ENCODE measurements around the gene MREG. TPM values are rescaled to one million over a fixed set of nuclear protein-coding genes. Genes with fewer than 3 reads are reported as not detected.

MREG gene
- total and polyA plus RNA-seq, 10 of the 15 experiments (the other 5 are each of a cell fraction or from before 2014, with no cell fraction given) = 6.9 to 45.0 (median 28.5) TPM

DNA sequence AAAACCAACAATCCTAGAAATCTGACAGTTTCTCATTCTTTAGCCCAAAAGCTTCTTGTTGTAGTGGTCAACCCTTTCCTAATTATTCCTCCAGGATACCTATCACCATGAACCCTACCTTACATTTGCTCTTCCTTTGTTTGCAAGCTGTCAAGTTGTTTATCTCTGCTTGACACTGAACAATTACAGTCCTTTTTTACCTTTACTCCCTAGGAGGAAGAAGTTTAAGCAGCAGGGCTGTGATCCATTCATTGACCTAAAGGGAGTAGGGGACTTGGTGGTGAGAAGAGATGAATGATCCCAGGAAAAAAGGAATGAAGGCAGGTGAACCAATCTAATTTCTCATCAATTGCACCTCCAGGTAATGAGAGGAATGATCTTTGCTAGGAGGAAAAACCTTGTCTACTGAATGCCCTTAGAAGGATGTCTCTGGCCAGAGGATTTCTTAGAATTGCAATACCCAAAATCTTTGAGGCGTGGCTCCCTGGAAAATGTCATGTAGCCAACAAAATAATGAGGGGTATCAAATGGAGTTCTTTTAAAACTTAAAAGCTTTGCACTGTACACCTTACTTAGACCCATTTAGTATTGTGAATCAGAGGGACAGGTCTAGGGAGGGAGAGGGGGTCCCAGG is 47.7 kb downstream of the MREG start:
- Histone ChIP-seq H3K9ac (ENCODE audit: control insufficient read depth, insufficient read depth, low read length) (no peak overlapping the region), H3K9me3 (replicated peaks; ENCODE audit: control insufficient read depth, insufficient read depth, low read length) (no peaks in the 10 kb centered on the region; the same call in 1 of the 3 replicates), H4K20me1 (ENCODE audit: control insufficient read depth, insufficient read depth) (no peaks in the 10 kb centered on the region; the same call in 1 of the 2 replicates), H3K4me1 (ENCODE audit: control insufficient read depth, insufficient read depth, low read length) (peaks cover 5% of the 10 kb centered on the region; the same call in 1 of the 2 replicates), H2AFZ (ENCODE audit: control insufficient read depth, low read depth, low read length) (no peak overlapping the region), H3K4me3 (no peak overlapping the region), H3K4me2 (ENCODE audit: control insufficient read depth, insufficient read depth) (no peak overlapping the region), H3K36me3 (ENCODE audit: control insufficient read depth in 2 of 2, insufficient read depth in 2 of 2, low read length in 1 of 2) (peaks cover 1 to 9% of the 10 kb centered on the region in 2 experiments; a peak in 3 of 4 replicates), H3K27me3 (replicated peaks in 1 of 2; ENCODE audit: control insufficient read depth in 2 of 2, insufficient read depth in 2 of 2, low read length in 1 of 2) (no peaks in the 10 kb centered on the region), H3K27ac (ENCODE audit: control insufficient read depth, insufficient read depth) (no peak overlapping the region), H3K79me2 (ENCODE audit: control insufficient read depth, insufficient read depth, low read length) (peaks cover 36% of the 10 kb centered on the region)
- WGBS (ENCODE audit: insufficient coverage, insufficient replicate concordance, low lambda C conversion rate, missing lambda C conversion rate) = 95% methylated on average over 1 of the region's 1 CpG
- TF ChIP-seq TAF1 (IDR thresholded peaks at IDR 0.05; ENCODE audit: borderline replicate concordance, low read depth, low read length) (no peak), JUND (IDR thresholded peaks at IDR 0.05; ENCODE audit: low read depth, low read length) (no peak)
- TF ChIP-seq, protein P1, sequence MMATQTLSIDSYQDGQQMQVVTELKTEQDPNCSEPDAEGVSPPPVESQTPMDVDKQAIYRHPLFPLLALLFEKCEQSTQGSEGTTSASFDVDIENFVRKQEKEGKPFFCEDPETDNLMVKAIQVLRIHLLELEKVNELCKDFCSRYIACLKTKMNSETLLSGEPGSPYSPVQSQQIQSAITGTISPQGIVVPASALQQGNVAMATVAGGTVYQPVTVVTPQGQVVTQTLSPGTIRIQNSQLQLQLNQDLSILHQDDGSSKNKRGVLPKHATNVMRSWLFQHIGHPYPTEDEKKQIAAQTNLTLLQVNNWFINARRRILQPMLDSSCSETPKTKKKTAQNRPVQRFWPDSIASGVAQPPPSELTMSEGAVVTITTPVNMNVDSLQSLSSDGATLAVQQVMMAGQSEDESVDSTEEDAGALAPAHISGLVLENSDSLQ (IDR thresholded peaks at IDR 0.05) = no peak
- intact Hi-C loops (cut with micrococcal nuclease; ENCODE audit: unreplicated experiment) (no loop called here), in situ Hi-C loops (cut with MboI) (no loop called here)
- SMC1A ChIA-PET (ENCODE audit: uncharacterized antibody, unreplicated experiment) = interaction anchor here (0.6 to 1.8 kb wide), 5 partner anchors 14 to 53 kb away, joined by 3 to 5 read pairs (median 4); no protein-coding TSS in a partner anchor
- RAD21 ChIA-PET (ENCODE audit: unreplicated experiment) = interaction anchor here (1.1 kb wide), 1 partner anchor 58 kb away, joined by 3 read pairs; no protein-coding TSS in a partner anchor
- POLR2A ChIA-PET = interaction anchor here (0.6 to 1.2 kb wide), 4 partner anchors 13 to 142 kb away, joined by 3 to 5 read pairs (median 4); no protein-coding TSS in a partner anchor
- no peak for ATAC-seq
- CTCF ChIA-PET = interaction anchor here (1.0 to 5.3 kb wide), 6 partner anchors 15 to 60 kb away, joined by 3 to 37 read pairs (median 4); no protein-coding TSS in a partner anchor
- no peak for FAIRE-seq
- DNase-seq (ENCODE audit: low read depth, low spot score) = no peak
- no TSS peak for BruUV-seq (replicated peaks)

DNA sequence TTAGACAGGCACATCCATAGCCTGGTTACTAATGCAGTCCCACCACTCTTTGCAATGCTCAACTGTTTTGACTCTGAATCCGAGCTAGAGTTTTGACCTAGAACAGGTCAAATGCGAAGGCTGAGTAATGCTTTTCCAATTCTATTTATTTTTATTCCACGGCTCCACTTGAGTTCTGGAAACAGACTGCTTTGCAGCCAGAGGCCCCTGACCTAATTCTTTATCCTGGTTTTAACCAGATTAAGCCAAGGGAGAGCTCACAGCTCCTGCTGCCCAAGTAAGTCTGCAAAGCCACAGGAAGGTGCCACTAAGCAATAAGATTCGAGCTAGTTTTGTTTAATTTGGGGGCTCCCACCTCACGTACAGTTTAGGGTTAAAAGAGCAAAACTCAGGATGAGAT is 51.4 kb downstream of the MREG start:
- ChIA-PET POLR2A (interaction anchor here (1.1 to 1.6 kb wide), 2 partner anchors 54 to 65 kb away, joined by 3 to 4 read pairs; no protein-coding TSS in a partner anchor), SMC1A (ENCODE audit: uncharacterized antibody, unreplicated experiment) (interaction anchor here (1.8 to 2.0 kb wide), 2 partner anchors 50 to 62 kb away, joined by 4 read pairs; no protein-coding TSS in a partner anchor), CTCF (no interaction called here), RAD21 (ENCODE audit: unreplicated experiment) (no interaction called here)
- FAIRE-seq (no peak), ATAC-seq (no peak), DNase-seq (ENCODE audit: low read depth, low spot score) (no peak)
- H3K9me3 ChIP-seq (replicated peaks; ENCODE audit: control insufficient read depth, insufficient read depth, low read length) = no peaks in the 10 kb centered on the region
- no peaks in the 10 kb centered on the region for H3K27me3 ChIP-seq (replicated peaks in 1 of 2; ENCODE audit: control insufficient read depth in 2 of 2, insufficient read depth in 2 of 2, low read length in 1 of 2)
- intact Hi-C loops (cut with micrococcal nuclease; ENCODE audit: unreplicated experiment) (no loop called here), in situ Hi-C loops (cut with MboI) (no loop called here)
- no peak overlapping the region for H3K27ac ChIP-seq (ENCODE audit: control insufficient read depth, insufficient read depth)
- H3K4me1 ChIP-seq (ENCODE audit: control insufficient read depth, insufficient read depth, low read length) = no peaks in the 10 kb centered on the region
- no peak overlapping the region for H3K4me3 ChIP-seq
- 95% methylated on average over 5 of the region's 5 CpGs for WGBS (ENCODE audit: insufficient coverage, insufficient replicate concordance, low lambda C conversion rate, missing lambda C conversion rate)
- H3K9ac ChIP-seq (ENCODE audit: control insufficient read depth, insufficient read depth, low read length) = no peak overlapping the region
- H3K36me3 ChIP-seq (ENCODE audit: control insufficient read depth in 2 of 2, insufficient read depth in 2 of 2, low read length in 1 of 2) = peaks cover 0 to 9% of the 10 kb centered on the region in 2 experiments; a peak in 3 of 4 replicates
- H3K79me2 ChIP-seq (ENCODE audit: control insufficient read depth, insufficient read depth, low read length) = peaks cover 11% of the 10 kb centered on the region
- no peak overlapping the region for H2AFZ ChIP-seq (ENCODE audit: control insufficient read depth, low read depth, low read length)
- H3K4me2 ChIP-seq (ENCODE audit: control insufficient read depth, insufficient read depth) = no peak overlapping the region
- no TSS peak for BruUV-seq (replicated peaks)
- H4K20me1 ChIP-seq (ENCODE audit: control insufficient read depth, insufficient read depth) = no peaks in the 10 kb centered on the region; the same call in 1 of the 2 replicates
- TF ChIP-seq EZH2 (IDR thresholded peaks at IDR 0.05; ENCODE audit: borderline replicate concordance, control insufficient read depth, low read depth, low read length) = no peak
- no peak for TF ChIP-seq YY1 (IDR thresholded peaks at IDR 0.05; ENCODE audit: low read depth, low read length)
- TF ChIP-seq, protein P2, sequence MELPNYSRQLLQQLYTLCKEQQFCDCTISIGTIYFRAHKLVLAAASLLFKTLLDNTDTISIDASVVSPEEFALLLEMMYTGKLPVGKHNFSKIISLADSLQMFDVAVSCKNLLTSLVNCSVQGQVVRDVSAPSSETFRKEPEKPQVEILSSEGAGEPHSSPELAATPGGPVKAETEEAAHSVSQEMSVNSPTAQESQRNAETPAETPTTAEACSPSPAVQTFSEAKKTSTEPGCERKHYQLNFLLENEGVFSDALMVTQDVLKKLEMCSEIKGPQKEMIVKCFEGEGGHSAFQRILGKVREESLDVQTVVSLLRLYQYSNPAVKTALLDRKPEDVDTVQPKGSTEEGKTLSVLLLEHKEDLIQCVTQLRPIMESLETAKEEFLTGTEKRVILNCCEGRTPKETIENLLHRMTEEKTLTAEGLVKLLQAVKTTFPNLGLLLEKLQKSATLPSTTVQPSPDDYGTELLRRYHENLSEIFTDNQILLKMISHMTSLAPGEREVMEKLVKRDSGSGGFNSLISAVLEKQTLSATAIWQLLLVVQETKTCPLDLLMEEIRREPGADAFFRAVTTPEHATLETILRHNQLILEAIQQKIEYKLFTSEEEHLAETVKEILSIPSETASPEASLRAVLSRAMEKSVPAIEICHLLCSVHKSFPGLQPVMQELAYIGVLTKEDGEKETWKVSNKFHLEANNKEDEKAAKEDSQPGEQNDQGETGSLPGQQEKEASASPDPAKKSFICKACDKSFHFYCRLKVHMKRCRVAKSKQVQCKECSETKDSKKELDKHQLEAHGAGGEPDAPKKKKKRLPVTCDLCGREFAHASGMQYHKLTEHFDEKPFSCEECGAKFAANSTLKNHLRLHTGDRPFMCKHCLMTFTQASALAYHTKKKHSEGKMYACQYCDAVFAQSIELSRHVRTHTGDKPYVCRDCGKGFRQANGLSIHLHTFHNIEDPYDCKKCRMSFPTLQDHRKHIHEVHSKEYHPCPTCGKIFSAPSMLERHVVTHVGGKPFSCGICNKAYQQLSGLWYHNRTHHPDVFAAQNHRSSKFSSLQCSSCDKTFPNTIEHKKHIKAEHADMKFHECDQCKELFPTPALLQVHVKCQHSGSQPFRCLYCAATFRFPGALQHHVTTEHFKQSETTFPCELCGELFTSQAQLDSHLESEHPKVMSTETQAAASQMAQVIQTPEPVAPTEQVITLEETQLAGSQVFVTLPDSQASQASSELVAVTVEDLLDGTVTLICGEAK (IDR thresholded peaks at IDR 0.05; ENCODE audit: borderline replicate concordance) = no peak
- no peak for TF ChIP-seq MTA3 (IDR thresholded peaks at IDR 0.05; ENCODE audit: borderline replicate concordance, low read length)
